ENCODE data around the gene SYVN1.

DNA sequence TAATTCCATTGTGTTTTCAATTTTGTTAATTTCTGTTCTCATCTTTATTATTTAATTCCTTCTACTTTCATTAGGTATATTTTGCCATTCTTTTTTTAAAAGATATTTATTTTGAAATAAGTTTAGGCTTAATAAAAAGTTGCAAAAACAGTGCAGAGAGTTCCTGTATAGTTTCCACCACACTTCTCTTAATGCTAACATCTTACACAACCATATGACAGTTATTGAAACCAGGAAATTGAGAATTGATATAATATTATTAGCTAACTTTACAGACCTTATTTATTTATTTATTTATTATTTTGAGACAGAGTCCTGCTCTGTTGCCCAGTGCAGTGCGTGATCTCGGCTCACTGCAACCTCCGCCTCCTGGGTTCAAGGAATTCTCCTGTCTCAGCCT lies 21.9 kb upstream of the SYVN1 start:
- TF ChIP-seq ZSCAN23 (tag by site-specific recombination; IDR thresholded peaks at IDR 0.05) (no peak), ZNF274 (IDR thresholded peaks at IDR 0.05; ENCODE audit: low read length) (no peak), ZNF274 (tag by site-specific recombination; IDR thresholded peaks at IDR 0.05; ENCODE audit: borderline replicate concordance) (no peak), ZNF707 (tag by site-specific recombination; IDR thresholded peaks at IDR 0.05) (no peak), YY1 (tag by site-specific recombination; IDR thresholded peaks at IDR 0.05) (no peak), ZNF24 (tag by site-specific recombination; IDR thresholded peaks at IDR 0.05) (no peak)
- TF ChIP-seq, protein P1, sequence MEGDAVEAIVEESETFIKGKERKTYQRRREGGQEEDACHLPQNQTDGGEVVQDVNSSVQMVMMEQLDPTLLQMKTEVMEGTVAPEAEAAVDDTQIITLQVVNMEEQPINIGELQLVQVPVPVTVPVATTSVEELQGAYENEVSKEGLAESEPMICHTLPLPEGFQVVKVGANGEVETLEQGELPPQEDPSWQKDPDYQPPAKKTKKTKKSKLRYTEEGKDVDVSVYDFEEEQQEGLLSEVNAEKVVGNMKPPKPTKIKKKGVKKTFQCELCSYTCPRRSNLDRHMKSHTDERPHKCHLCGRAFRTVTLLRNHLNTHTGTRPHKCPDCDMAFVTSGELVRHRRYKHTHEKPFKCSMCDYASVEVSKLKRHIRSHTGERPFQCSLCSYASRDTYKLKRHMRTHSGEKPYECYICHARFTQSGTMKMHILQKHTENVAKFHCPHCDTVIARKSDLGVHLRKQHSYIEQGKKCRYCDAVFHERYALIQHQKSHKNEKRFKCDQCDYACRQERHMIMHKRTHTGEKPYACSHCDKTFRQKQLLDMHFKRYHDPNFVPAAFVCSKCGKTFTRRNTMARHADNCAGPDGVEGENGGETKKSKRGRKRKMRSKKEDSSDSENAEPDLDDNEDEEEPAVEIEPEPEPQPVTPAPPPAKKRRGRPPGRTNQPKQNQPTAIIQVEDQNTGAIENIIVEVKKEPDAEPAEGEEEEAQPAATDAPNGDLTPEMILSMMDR (tag by site-specific recombination; IDR thresholded peaks at IDR 0.05) = no peak
- TF ChIP-seq, protein P2, sequence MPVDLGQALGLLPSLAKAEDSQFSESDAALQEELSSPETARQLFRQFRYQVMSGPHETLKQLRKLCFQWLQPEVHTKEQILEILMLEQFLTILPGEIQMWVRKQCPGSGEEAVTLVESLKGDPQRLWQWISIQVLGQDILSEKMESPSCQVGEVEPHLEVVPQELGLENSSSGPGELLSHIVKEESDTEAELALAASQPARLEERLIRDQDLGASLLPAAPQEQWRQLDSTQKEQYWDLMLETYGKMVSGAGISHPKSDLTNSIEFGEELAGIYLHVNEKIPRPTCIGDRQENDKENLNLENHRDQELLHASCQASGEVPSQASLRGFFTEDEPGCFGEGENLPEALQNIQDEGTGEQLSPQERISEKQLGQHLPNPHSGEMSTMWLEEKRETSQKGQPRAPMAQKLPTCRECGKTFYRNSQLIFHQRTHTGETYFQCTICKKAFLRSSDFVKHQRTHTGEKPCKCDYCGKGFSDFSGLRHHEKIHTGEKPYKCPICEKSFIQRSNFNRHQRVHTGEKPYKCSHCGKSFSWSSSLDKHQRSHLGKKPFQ (tag by site-specific recombination; IDR thresholded peaks at IDR 0.05) = no peak

All from HEK293 (cell line).